GM21360 (cell line): ENCODE results near the gene ZNF579.
"Not testable (repeated sequence)": the region's sequence is repeated elsewhere in the genome, so short reads cannot be mapped to it uniquely, and the experiment has no call there.

ENCODE experiments used
- ATAC-seq: cut with Tn5 transposase; IDR thresholded peaks from one replicate; pipeline ENCODE4 v1.9.1; 2021; ENCODE audit warnings: mild to moderate bottlenecking, moderate library complexity; ENCODE audit not compliant: unreplicated experiment

ZNF579 gene

DNA sequence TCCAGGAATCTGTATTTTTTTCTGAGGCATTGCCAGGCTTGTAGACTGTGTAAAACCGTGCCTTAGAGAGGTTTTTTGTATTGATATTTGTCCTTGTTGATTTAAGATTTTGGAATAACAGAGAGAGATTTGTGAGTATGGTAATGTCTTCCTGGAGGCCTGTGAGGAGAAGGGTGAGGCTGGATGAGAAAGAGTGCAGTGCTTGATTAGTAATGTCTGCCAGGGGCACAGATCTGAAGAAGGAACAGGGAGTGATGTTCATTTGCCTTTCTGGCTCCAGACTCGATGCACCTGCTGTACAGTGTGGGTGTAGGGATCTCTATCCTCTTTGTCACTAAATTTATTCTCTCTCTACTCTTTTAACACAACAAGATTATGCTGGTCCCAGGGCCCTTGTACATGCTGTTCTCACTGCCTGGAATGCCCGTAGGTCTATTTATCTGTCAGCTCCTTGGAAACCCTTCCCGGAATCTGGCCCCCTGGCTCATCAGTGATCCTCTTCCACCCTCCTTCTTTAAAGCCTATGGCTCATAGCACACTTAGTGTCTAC is 14.4 kb upstream of the ZNF579 start:
- no peak for ATAC-seq

DNA sequence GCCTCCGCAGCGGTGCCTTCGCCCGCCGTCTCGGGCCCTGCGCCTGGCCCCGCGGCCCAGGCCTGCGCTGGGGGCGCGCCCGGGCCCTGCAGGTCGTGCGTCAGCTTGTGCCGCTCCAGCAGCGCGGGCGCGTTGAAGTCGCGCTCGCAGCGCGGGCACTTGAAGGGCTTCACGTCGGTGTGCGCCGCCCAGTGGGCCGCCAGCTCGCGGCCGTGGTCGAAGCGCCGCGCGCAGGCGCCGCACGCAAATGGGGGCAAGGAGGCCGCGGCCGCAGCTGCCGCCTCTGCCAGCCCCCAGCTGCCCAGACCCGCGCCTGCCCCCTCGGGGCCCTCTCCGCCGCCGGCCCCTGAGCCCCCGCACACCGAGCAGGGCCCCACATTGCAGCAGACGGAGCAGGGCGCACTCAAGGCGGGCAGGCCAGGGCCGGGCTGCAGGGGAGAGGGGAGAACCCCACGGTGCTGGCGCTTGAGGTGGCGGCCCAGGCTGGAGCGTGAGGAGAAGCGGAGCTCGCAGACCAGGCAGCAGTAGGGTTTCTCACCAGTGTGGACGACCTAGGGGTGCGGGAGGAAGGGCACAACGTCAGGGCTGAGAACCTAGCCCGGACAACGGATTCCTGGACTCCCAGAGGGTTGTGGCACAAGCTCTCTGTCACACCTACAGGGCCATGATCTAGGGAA is 12.6 kb upstream of the ZNF579 start:
- ATAC-seq, result no peak

DNA sequence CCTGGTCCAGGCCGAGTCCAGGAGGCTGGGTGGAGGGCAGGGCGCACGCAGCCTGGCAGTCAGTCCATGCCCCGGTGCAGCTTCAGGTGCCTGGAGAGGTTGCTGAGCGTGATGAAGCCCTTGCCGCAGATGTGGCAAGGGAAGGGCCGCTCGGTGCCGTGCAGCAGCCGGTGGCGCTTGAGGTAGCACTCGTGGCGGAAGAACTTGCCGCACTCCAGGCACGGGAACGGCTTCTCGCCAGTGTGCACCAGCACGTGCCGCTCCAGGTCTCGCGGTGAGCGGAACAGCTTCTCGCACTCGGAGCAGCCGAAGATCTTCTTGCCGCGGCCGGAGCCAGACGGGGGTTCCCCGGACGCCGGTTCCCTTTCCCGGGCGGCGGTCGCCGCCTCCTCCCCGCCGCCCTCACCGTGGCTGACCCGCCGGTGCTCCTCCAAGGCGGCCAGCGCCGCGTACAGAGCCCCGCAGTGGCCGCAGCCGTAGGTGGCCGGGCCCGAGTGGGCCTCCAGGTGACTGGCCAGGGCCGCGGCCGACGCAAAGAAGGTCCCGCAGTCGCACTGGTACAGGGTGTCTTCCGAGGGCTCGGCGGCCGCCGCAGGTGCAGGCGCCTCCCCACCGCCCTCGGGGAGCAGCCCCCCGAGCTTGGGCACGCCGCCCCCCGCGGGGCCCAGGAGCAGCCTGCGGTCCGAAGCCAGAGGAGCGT is 11.9 kb upstream of the ZNF579 start:
- ATAC-seq, result no peak

DNA sequence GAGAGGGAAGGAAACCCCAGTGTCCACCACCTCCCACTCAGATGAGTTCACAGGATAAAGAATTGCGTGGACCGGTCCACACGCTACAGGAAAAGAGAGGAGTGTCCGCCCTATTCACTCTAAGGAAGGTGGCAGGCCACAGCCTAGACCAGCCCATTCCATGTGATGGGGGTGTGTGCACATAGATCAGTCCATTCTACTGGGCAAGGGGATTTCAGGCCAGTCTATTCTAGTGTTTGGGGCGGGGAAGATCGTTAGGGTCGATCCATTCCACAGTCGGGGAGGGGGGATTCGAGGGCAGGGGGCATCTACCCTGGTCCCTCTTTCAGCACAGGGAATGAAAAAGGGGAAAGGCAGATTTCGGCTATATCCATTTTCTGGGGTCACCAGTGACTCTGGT is 10.9 kb upstream of the ZNF579 start:
- no peak for ATAC-seq

DNA sequence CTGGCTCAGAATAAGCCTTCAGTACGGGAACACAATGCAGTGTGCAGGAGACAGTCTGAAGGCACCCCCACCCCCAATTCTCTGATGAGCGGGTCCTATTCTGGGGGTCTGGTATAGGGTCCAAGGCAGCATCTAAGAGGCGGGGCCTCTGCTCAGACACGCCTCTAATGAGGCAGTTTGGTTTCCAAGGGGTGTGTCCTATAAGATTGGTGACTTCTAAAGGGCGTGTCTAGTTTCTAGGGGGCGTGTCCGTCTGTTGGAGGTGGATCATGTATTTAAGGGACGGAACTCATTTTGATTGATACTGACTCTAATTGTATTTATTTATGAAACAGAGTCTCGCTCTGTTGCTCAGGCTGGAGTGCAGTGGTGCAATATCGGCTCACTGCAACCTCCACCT is 10.0 kb upstream of the ZNF579 start:
- ATAC-seq, result no peak

DNA sequence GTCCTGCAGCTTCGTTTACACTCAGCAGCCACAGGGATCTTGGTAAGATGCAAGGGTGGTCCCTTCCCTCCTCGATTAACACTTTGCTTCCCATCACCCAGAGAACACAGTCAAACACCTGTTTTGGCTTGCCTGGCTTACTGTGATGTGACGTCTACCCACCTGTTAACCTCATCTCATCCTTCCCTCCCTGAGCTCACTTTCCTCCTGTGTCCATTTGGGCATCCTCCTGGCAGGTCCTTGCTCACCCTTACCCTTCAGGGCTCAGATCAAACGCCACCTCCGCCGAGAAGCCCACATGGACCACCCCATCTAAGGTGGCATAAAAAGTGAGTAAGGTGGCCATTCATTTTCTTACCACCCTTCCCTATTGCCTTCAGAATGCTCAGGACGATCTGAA is 9.5 kb upstream of the ZNF579 start:
- ATAC-seq, result no peak

DNA sequence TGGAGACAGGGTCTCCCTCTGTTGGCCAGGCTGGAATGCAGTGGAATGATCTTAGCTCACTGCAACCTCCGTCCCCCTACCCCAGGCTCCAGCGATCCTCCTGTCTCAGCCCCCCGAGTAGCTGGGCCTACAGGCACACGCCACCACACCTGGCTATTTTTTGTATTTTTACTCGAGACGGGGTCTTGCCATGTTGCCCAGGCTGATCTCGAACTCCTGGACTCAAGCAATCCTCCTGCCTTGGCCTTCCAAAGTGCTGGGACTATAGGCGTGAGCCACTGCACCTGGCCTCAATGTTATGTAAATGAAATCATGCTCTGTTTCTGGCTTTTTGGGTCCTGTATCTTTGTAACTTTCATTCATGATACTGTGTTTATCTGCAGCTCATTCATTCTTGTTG is 8.1 kb upstream of the ZNF579 start:
- no peak for ATAC-seq

DNA sequence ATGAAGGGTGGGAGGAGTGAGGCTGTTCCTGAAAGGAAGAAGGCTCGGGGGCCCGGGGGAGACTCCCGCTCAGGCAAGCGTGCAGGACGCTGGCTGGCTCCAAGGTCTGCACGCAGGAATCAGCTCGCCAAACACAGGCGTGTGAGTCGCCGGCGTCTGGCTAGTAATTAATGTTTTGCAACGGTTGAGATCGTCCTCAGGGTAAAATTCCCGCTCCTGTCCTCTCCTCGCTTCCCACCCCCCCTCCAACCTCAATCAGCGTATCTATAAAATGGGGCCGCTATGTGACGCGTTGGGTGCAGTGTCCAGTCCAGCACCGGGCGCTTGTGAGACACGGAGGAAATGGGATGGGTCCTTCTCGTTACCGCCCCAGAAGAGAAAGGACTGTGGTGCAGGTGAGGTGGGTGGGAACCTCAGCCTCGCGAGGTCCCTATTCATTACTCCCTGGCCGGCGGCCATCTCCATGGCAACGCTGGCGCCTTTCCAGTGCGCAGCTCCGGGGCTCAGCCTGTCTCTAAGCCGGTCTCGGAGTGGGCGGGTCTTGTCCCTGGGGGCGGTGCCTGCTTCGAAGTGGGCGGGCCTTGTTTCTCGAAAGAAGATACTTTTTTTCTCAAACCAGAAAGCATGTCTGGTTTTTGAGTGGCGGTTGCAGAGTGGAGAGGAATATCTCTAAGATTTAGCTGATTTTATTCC is 6.5 kb upstream of the ZNF579 start:
- peak; percentile 71 for ATAC-seq

DNA sequence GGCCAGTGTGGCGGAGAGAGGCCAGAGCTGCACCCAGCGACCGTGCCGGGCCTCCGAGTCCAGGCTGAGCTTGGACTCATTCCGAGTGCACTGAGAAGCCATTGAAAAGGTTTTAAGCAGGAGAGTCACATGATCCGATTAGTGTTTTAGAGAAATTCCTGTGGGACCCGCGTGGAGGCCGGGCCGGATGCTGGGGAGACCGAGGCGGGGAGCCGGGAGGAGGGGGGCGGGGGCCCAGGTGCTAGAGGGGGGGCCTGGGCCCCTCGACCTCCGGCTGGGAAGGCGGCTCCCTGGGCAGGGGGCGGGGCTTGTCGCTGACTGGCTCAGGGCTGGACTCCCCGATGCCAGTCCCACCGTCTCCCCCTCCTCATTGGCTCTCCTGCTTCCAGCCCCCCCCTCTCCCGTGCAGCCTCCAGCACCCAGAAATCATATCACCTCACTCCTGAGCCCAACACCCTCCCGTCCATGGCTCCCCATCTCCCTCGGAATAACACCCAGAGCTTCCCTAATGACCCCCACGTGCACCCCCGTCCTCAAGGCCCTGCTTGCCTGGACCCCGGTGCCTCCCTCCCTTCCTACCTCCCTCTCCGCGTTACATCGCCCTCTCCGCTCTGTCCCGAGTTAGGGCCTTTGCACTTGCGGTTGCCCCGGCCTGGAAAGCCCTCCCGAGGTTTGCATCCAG is 5.2 kb upstream of the ZNF579 start:
- ATAC-seq, result no peak

DNA sequence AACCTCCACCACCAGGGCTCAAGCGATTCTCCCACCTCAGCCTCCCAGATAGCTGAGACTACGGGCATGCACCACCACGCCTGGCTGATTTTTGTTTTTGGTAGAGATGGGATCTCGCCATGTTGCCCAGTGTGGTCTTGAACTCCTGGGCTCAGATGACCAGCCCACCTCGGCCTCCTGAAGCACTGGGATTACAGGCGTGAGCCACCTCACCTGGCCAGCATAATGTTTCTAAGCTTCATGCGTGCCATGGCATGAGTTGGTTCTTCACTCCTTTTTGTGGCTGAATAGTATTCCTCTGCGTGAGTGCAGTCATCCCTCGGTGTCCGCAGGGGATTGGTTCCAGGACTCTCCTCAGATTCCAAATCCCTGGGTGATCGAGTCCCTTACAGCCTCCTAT is 4.2 kb upstream of the ZNF579 start:
- ATAC-seq, result no peak

DNA sequence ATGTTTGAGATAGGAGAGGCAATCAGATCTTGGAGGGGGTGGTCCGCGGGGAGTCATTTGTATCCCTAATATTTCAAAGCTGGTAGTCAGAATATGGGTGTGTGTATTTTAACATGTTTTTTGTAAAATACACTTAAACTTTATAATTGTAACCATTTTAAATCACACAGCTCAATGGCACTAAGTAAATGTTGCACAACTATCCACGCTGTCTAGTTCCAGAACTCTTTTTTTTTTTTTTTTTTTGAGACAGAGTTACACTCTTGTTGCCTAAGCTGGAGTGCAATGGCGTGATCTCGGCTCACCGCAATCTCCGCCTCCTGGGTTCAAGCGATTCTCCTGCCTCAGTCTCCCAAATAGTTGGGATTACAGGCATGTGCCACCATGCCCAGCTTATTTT is 3.2 kb upstream of the ZNF579 start:
- not testable (repeated sequence) for ATAC-seq

DNA sequence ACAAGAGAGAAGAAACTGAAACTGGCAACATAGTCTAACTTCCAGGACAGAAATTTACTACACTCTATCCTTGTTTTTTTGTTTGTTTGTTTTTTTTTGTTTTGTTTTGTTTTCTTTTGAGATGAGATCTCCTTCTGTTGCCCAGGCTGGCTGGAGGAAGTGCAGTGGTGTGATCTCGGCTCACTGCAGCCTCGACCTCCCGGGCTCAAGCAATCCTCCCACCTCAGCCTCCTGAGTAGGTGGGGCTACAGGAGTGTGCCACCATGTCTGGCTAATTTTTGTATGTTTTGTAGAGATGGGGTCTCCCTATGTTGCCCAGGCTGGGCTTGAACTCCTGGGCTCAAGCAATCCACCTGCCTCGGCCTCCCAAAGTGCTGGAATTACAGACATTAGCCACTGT is 1.6 kb upstream of the ZNF579 start:
- not testable (repeated sequence) for ATAC-seq

DNA sequence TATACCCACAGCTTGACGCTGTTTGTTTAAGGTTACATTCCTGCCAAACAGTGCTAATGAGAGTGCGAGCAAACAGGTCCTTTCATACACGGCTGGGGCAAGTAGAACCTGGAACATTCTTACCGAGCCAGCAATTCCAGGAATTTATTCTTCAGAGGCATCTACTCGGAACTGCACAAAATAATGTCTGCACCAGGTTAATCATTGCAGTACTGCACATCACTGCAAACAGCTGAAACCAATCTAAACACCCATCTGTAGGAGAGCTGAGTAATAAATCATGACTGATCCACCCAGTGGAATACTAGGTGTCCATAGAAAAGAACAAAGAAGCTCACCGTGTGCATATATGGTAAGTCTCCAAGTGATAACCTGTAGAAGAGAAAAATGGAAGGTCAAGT is 1.2 kb upstream of the ZNF579 start:
- ATAC-seq, result no peak

DNA sequence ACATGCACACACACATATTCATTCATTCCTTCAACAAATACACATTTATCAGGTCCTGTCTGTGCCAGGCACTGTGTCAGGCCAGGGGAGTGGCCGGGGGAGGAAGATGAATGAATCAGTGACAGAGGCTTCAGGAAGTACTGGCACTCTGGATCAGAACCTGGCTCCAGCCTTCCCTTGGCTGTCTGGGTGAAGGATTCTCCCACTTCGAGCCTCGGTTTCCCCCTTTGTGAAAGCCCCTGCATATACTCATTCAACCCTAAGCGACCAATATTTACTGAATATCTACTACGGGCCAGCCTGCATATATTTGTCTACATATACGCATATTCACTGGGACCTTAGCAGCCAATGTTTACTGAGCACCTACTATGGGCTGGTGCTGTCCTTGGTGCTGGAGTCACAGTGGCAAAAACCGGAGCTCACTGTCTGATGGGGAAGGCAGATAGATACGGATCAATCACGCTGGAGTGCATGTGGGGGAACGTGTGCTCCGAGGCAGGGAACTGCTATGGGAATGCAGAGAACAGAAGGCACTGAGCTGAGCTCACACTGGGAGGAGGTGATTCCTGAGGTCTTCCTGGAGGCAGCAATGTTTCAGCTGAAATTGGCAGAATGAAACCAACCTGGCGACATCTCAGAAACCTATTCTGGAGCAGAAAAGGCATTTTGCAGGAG is 636 bp upstream of the ZNF579 start:
- no peak for ATAC-seq

DNA sequence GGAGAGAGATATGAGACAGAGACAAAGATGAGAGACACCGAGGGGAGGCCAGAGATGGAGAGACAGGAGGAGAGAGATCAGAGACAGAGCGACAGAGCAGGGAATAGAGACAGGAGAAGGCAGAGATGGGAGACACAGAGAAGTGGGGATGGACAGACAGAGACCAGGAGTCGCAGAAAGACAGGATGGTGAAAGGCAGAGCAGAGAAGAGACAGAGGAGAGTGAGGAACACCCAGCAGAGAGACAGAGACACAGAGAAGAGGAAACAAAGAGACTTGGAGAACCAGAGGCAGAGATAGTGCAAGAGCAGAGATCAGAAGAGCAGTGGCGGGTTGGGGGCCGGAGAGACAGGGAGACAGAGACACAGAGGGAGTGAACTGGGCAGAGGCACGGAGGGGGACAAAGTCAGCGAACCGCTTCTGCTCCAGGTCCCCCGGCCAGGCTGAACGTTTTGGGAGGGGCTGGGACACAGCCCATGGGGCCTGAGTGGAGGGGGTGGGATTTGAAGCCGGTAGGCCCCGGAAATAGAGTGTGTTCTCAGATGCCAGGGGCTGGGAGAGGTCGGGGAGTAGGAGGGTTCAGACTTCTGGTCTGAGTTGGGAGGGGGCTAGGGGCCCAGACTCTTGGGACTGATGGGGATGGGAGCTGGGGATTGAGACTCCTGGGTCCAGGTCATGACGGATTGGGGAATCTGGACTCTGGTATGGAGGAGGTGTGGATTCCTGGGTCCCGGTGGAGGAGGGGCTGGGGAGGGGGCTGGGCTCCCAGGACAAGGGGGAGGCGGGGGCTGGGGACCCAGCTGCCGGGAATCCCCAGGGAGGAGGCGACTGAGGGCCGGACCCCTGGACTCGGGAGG is 654 bp downstream of the ZNF579 start:
- no peak for ATAC-seq

DNA sequence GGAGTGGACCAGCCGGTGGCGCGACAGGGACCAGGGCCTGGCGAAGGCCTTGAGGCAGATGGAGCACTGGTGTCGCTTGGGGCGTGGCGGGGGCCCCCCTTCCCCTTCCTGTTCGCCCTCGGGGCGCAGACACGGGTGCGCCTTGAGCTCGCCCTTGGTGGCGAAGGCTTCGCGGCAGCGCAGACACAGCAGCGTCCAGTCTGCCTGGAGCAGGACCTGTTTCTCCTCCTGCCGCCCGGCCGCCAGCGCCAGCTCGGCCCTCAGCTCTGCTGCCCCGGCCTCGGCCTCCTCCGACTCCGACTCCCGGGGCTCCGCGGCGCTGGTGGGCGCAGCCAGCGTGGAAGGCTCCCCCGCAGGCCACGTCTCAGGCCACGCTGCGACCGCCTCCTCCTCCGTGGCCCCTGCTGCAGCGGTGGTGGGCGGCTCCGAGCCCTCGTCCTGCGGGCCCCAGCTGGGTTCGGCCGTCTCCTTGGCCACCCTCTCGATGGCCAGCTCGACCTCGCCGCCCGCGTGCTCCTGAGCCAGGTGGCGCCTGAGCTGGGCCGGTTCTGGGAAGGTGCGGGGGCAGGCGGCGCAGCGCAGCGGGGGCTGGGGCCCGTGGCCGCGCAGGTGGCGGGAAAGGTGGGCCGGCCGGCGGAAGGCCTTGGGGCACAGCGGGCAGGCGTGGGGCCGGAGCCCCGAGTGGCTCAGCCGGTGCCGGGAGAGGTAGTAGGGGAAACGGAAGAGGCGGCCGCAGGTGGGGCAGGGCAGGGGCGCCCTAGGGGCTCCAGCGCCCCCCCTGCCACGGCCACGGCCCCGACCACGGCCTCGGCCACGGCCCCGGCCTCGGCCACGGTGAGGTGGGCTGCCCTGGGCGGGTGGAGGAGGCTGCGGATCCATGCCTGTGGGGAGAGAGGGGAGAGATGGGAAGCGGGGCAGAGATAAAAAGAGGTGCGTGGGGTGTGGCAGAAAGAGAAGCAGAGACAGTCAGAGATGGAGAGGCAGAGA is 1.6 kb downstream of the ZNF579 start:
- no peak for ATAC-seq

DNA sequence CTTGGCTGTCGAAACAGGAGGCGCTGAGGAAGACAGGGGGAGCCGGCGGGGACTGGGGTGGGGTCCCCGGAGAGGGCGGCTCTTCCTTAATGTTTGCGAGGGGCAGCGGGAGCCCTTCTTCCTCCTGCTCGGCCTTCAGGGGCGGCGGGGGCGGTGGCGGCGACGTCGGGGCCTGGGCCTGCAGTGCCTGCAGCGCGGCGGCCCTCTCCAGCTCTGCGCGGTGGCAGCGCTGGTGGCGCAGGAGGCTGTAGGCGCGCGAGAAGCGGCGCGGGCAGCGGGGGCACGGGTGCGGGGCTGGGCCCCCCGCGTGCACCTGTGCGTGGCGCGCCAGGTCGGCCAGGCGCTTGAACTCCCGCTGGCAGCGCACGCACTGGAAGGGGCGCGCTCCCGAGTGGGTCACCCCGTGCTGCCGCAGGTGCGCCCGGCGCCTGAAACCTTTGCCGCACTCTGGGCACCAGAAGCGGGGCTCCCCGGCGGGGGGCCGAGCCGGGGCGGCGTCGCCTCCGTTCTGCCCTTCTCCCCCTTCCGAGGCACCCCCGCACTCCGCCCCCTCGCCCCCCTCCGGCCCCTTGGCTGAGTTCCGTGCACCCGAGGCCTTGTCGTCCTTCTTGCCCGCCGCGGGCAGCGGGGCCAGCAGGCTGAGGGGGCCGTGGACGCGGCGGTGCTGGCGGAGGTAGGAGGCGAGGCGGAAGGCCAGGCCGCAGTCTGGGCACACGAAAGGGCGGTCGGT is 2.5 kb downstream of the ZNF579 start:
- ATAC-seq, result no peak

DNA sequence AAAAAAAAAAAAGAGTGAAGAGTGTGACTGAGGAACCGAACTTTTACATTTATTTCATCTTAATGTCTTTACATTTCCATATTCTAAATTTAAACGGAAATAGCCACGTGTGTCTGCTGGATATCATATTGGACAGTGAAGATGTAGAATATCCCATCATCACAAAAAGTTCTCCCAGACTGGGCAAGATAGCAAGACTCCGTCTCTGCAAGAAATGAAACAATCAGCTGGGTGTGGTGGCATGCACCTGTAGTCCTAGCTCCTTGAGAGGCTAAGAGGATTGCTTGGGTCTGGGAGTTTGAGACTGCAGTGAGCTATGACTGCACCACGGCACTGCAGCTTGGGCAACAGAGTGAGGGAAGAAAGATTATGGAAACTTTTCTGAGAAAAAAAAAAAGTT is 3.9 kb downstream of the ZNF579 start:
- no peak for ATAC-seq
